B cell (primary cell): ENCODE measurements around the gene ECE1. TPM values are rescaled to one million over a fixed set of nuclear protein-coding genes. Genes with fewer than 3 reads are reported as not detected.

Experiments used
- ATAC-seq: fragments of 200-7000 bp; cut with Tn5 transposase; one replicate; pipeline ENCODE4 v1.10.0; 2021; ENCODE audit warnings: low read depth, mild to moderate bottlenecking, moderate number of reproducible peaks, moderate library complexity
- CTCF ChIA-PET: fragments of 350-600 bp; sonication (Branson Sonifier 250); formaldehyde crosslinking; loops from one replicate; lab custom pipeline; 2021; ENCODE audit warnings: antibody characterized with exemption, inconsistent platforms; lab: Charles Lee
- POLR2A ChIA-PET: fragments of 350-600 bp; sonication (Branson Sonifier 250); formaldehyde crosslinking; loops from one replicate; lab custom pipeline; 2021; ENCODE audit warnings: antibody characterized with exemption; lab: Charles Lee
- DNase-seq: peaks from one replicate; pipeline ENCODE4 v3.0.0; 2013
- H2AFZ ChIP-seq: 2 replicates; pipeline ENCODE4 v1.6.1; 2012; ENCODE audit warnings: mild to moderate bottlenecking, low read depth, low read length; ENCODE audit not compliant: insufficient read depth, poor library complexity, severe bottlenecking
- H3K27ac ChIP-seq, 2 donors: 1 replicate in 1 of 2; 2 replicates in 1 of 2; pipeline ENCODE4 v1.5.1; 2012 to 2013; ENCODE audit warnings: low read length in 2 of 2, mild to moderate bottlenecking in 2 of 2, moderate library complexity in 1 of 2
- H3K27me3 ChIP-seq, 4 experiments: fragments of 200-600 bp in 1 of 4; sonication (generic) in 1 of 4; replicated peaks in 1 of 4; 1 replicate in 2 of 4; 2 replicates in 2 of 4; pipeline versions ENCODE4 v1.6.1 to v1.7.0; 2013 to 2016; ENCODE audit warnings: low read length in 3 of 4, mild to moderate bottlenecking in 2 of 4, mixed read lengths in 1 of 4, moderate library complexity in 1 of 4; ENCODE audit not compliant: insufficient read depth in 4 of 4, control insufficient read depth in 3 of 4; ENCODE audit errors: control extremely low read depth in 1 of 4
- H3K36me3 ChIP-seq, 2 experiments: replicated peaks in 1 of 2; 1 replicate in 1 of 2; 2 replicates in 1 of 2; pipeline versions ENCODE4 v1.6.1 to v1.7.1; 2013; ENCODE audit warnings: low read length in 1 of 2; ENCODE audit not compliant: insufficient read depth in 2 of 2, control insufficient read depth in 1 of 2; ENCODE audit errors: control extremely low read depth in 1 of 2, extremely low read depth in 1 of 2
- H3K4me1 ChIP-seq, 2 donors: fragments of 200-600 bp in 1 of 2; sonication (generic) in 1 of 2; 1 replicate in 1 of 2; 2 replicates in 1 of 2; pipeline versions ENCODE4 v1.5.1 to v1.6.1; 2013 to 2017; ENCODE audit warnings: low read length in 2 of 2; ENCODE audit not compliant: control insufficient read depth in 2 of 2, insufficient read depth in 2 of 2
- H3K4me2 ChIP-seq: replicated peaks from 2 replicates; pipeline ENCODE3; 2012; ENCODE audit warnings: mild to moderate bottlenecking, low read depth, low read length; ENCODE audit not compliant: poor library complexity, severe bottlenecking
- H3K4me3 ChIP-seq, 5 experiments: fragments of 200-600 bp in 1 of 5; sonication (generic) in 1 of 5; 1 replicate in 3 of 5; 2 replicates in 2 of 5; pipeline versions ENCODE4 v1.5.1 to v1.7.0; 2011 to 2016; ENCODE audit warnings: low read length in 4 of 5, mild to moderate bottlenecking in 4 of 5, low read depth in 2 of 5, control low read depth in 1 of 5, moderate library complexity in 1 of 5; ENCODE audit not compliant: insufficient read depth in 1 of 5; ENCODE audit errors: control extremely low read depth in 1 of 5, extremely low read depth in 1 of 5
- H3K79me2 ChIP-seq: fragments of 200-600 bp; sonication (generic); one replicate; pipeline ENCODE4 v1.6.0; 2016; ENCODE audit warnings: low read length; ENCODE audit not compliant: control insufficient read depth, insufficient read depth
- H3K9ac ChIP-seq: fragments of 200-600 bp; sonication (generic); 2 replicates; pipeline ENCODE4 v1.6.1; 2017; ENCODE audit warnings: mild to moderate bottlenecking, low read length, moderate library complexity
- H3K9me3 ChIP-seq, 3 donors: one replicate each; pipeline versions ENCODE4 v1.6.1 to v1.7.1; 2013; ENCODE audit warnings: low read length in 2 of 3; ENCODE audit not compliant: control insufficient read depth in 2 of 3, insufficient read depth in 1 of 3; ENCODE audit errors: control extremely low read depth in 1 of 3
- H4K20me1 ChIP-seq: 2 replicates; pipeline ENCODE4 v1.6.0; 2012; ENCODE audit warnings: mild to moderate bottlenecking, low read length; ENCODE audit not compliant: insufficient read depth, control insufficient read depth, poor library complexity, severe bottlenecking
- H3K27ac Mint-ChIP-seq: one replicate; pipeline ENCODE4 v1.8.0; 2021; ENCODE audit warnings: mixed read lengths
- H3K27me3 Mint-ChIP-seq: one replicate; pipeline ENCODE4 v1.8.0; 2021; ENCODE audit warnings: mixed read lengths
- H3K4me1 Mint-ChIP-seq: one replicate; pipeline ENCODE4 v1.8.0; 2021; ENCODE audit warnings: mixed read lengths
- H3K4me3 Mint-ChIP-seq: one replicate; pipeline ENCODE4 v1.8.0; 2021; ENCODE audit warnings: mixed read lengths
- H3K9me3 Mint-ChIP-seq: one replicate; pipeline ENCODE4 v1.8.0; 2022; ENCODE audit warnings: mixed read lengths; ENCODE audit not compliant: insufficient read depth
- CTCF ChIP-seq: fragments of 200-600 bp; IDR thresholded peaks from one replicate; pipeline ENCODE4 v1.8.0; 2022; ENCODE audit warnings: antibody characterized with exemption, mild to moderate bottlenecking
- EZH2 ChIP-seq: IDR thresholded peaks from 2 replicates; pipeline ENCODE4 v1.6.1; 2012; ENCODE audit warnings: borderline replicate concordance, low read depth, mild to moderate bottlenecking, moderate library complexity, low read length; ENCODE audit not compliant: insufficient read depth, poor library complexity, severe bottlenecking
- WGBS: methylation state at CpG from one replicate; pipeline ENCODE4 v1.1.5; 2013; ENCODE audit warnings: missing lambda C conversion rate; ENCODE audit not compliant: insufficient coverage; 5-methylcytosine and 5-hydroxymethylcytosine counted together
- intact Hi-C: fragments of 100-400 bp; cut with micrococcal nuclease; formaldehyde crosslinking; loops from one replicate; pipeline ENCODE4 v1.10.0; 2022
- polyA plus RNA-seq: library from polyadenylated mRNA; depleted of rRNA; stranded (reverse); fragments of >200 nt; gene quantifications from 2 replicates; pipeline ENCODE4 v1.2.3, GENCODE V29; 2012
- total RNA-seq, 2 donors: library from RNA; stranded (reverse); fragments of 120-200 nt in 1 of 2; gene quantifications; 1 replicate in 1 of 2; 2 replicates in 1 of 2; pipeline versions ENCODE4 v1.2.3 to v1.2.4, GENCODE V29; 2013 to 2022

ECE1 gene
- total and polyA plus RNA-seq, 2 donors (not counting 1 experiment from before 2014, with no cell fraction given): 46.7 to 133 TPM

DNA sequence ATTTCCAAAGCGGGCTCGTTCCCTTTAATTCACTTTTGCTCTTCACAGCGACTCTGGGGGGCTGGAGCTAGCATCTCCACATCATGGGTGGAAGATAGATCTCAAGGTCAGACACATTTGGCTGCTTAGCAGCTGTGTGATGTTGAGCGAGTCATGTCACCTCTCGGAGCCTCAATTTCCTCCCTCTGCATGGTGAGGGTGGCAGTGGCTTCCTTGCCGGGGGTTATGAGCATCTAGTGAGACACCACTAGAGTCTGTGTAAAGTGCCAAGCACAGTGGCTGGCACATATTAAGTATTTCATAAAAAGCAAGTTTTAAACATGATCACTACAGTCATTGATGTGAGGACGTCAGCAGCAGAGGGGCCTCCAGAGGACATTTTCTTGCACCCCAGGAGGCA lies 16.9 kb upstream of the ECE1 start:
- intact Hi-C loops: no loop called here

GRCh38 chr1:21305900-21306189 lies 15.6 kb upstream of the ECE1 start:
- Histone ChIP-seq H3K4me2 (no peak overlapping the region), H3K4me1 (peaks cover 10 to 32% of the 10 kb centered on the region in 2 donors), H3K4me3 (no peak overlapping the region), H3K9me3 (peaks cover 0 to 9% (median 0%) of the 10 kb centered on the region in 3 donors), H2AFZ (no peak overlapping the region), H4K20me1 (peaks cover 29% of the 10 kb centered on the region), H3K9ac (no peak overlapping the region), H3K27ac (no peak overlapping the region), H3K27me3 (no peaks in the 10 kb centered on the region), H3K36me3 (peaks cover 0 to 7% of the 10 kb centered on the region in 2 experiments), H3K79me2 (peaks cover 97% of the 10 kb centered on the region)
- H3K9me3 Mint-ChIP-seq: no peaks in the 10 kb centered on the region
- no peak for ATAC-seq
- peaks cover 58% of the 10 kb centered on the region for H3K4me1 Mint-ChIP-seq
- no peak for DNase-seq
- no CpG with 5 or more reads among the region's 1 CpG for WGBS
- no peak overlapping the region for H3K4me3 Mint-ChIP-seq
- POLR2A ChIA-PET: no interaction called here
- H3K27me3 Mint-ChIP-seq: no peaks in the 10 kb centered on the region
- CTCF ChIA-PET: interaction anchor here (0.6 to 1.4 kb wide), 2 partner anchors 27 to 62 kb away, joined by 3 read pairs; no protein-coding TSS in a partner anchor
- H3K27ac Mint-ChIP-seq: no peak overlapping the region
- TF ChIP-seq EZH2 (no peak), CTCF (no peak)
- intact Hi-C loops: no loop called here

More for the DNA sequence above, 16.9 kb upstream of the ECE1 start:
- Mint-ChIP-seq H3K27ac (peak overlapping the region; percentile 67), H3K9me3 (no peaks in the 10 kb centered on the region), H3K27me3 (no peaks in the 10 kb centered on the region), H3K4me3 (no peak overlapping the region), H3K4me1 (peaks cover 54% of the 10 kb centered on the region)
- TF ChIP-seq EZH2: no peak
- no peak for TF ChIP-seq CTCF
- H4K20me1 ChIP-seq: peaks cover 30% of the 10 kb centered on the region
- H3K27me3 ChIP-seq: no peaks in the 10 kb centered on the region
- peaks cover 0 to 9% (median 0%) of the 10 kb centered on the region in 3 donors for H3K9me3 ChIP-seq
- H3K9ac ChIP-seq: no peak overlapping the region
- H3K4me2 ChIP-seq: no peak overlapping the region
- WGBS: 94% methylated on average over 3 of the region's 7 CpGs
- no peak overlapping the region for H3K27ac ChIP-seq
- CTCF ChIA-PET: interaction anchor here (1.4 to 1.5 kb wide), 2 partner anchors 37 to 53 kb away, joined by 5 to 7 read pairs; no protein-coding TSS in a partner anchor
- no peak overlapping the region for H3K4me3 ChIP-seq
- ATAC-seq: no peak
- no peak for DNase-seq
- H3K36me3 ChIP-seq: peaks cover 0 to 7% of the 10 kb centered on the region in 2 experiments
- H3K4me1 ChIP-seq: peaks cover 8 to 30% of the 10 kb centered on the region in 2 donors
- H2AFZ ChIP-seq: no peak overlapping the region
- POLR2A ChIA-PET: no interaction called here
- peaks cover 95% of the 10 kb centered on the region for H3K79me2 ChIP-seq
